Measurements from ENCODE around the gene NAA25.
A peak's percentile ranks its signal among the peaks of the same experiment; 100 is the strongest.
"Not testable (repeated sequence)": the region's sequence is repeated elsewhere in the genome, so short reads cannot be mapped to it uniquely, and the experiment has no call there.

Gene NAA25

GRCh38 chr12:112116232-112117060 is 7.9 kb upstream of the NAA25 start:
- DNase-seq (ENCODE audit: low read depth in 1 of 2, low spot score in 1 of 2): no peak

- no peak for DNase-seq (ENCODE audit: low read depth in 1 of 2, low spot score in 1 of 2)
Measured at GRCh38 chr12:112115259-112116045, 6.9 kb upstream of the NAA25 start.

GRCh38 chr12:112112409-112113133 is 4.0 kb upstream of the NAA25 start:
- DNase-seq (ENCODE audit: low read depth in 1 of 2, low spot score in 1 of 2): no peak

- DNase-seq (ENCODE audit: low read depth in 1 of 2, low spot score in 1 of 2): no peak
Measured at GRCh38 chr12:112111931-112112330, 3.3 kb upstream of the NAA25 start.

GRCh38 chr12:112110787-112111662 is 2.4 kb upstream of the NAA25 start:
- DNase-seq (ENCODE audit: low read depth in 1 of 2, low spot score in 1 of 2): not testable (repeated sequence)

- DNase-seq (ENCODE audit: low read depth in 1 of 2, low spot score in 1 of 2): no peak
Measured at GRCh38 chr12:112107306-112108201, 1.0 kb downstream of the NAA25 start.

- no peak for DNase-seq (ENCODE audit: low read depth in 1 of 2, low spot score in 1 of 2)
Measured at GRCh38 chr12:112105891-112106290, 2.7 kb downstream of the NAA25 start.

GRCh38 chr12:112103758-112104503 is 4.7 kb downstream of the NAA25 start:
- DNase-seq (ENCODE audit: low read depth in 1 of 2, low spot score in 1 of 2): no peak

GRCh38 chr12:112102746-112103145 is 5.8 kb downstream of the NAA25 start:
- not testable (repeated sequence) for DNase-seq (ENCODE audit: low read depth in 1 of 2, low spot score in 1 of 2)

- DNase-seq (ENCODE audit: low read depth in 1 of 2, low spot score in 1 of 2): no peak
Measured at GRCh38 chr12:112102127-112102526, 6.5 kb downstream of the NAA25 start.

- not testable (repeated sequence) for DNase-seq (ENCODE audit: low read depth in 1 of 2, low spot score in 1 of 2)
Measured at GRCh38 chr12:112100500-112100899, 8.1 kb downstream of the NAA25 start.

- no peak for DNase-seq (ENCODE audit: low read depth in 1 of 2, low spot score in 1 of 2)
Measured at GRCh38 chr12:112097641-112098040, 10.9 kb downstream of the NAA25 start.

- peak in 1 of 2 donors; percentile 46 for DNase-seq (ENCODE audit: low read depth in 1 of 2, low spot score in 1 of 2)
Measured at GRCh38 chr12:112096667-112097066, 11.9 kb downstream of the NAA25 start.

GRCh38 chr12:112096070-112096469 is 12.5 kb downstream of the NAA25 start:
- DNase-seq (ENCODE audit: low read depth in 1 of 2, low spot score in 1 of 2): no peak

- no peak for DNase-seq (ENCODE audit: low read depth in 1 of 2, low spot score in 1 of 2)
Measured at GRCh38 chr12:112091563-112091962, 17.0 kb downstream of the NAA25 start.

- DNase-seq (ENCODE audit: low read depth in 1 of 2, low spot score in 1 of 2): no peak
Measured at GRCh38 chr12:112087851-112088250, 20.7 kb downstream of the NAA25 start.

- no peak for DNase-seq (ENCODE audit: low read depth in 1 of 2, low spot score in 1 of 2)
Measured at GRCh38 chr12:112087055-112087850, 21.3 kb downstream of the NAA25 start.

- DNase-seq (ENCODE audit: low read depth in 1 of 2, low spot score in 1 of 2): no peak
Measured at GRCh38 chr12:112066566-112066965, 42.0 kb downstream of the NAA25 start.
